ENCODE results near the gene PODNL1.

The PODNL1 gene

GRCh38 chr19:13952154-13952930 is 14.1 kb upstream of the PODNL1 start, which contains the start of gene DCAF15:
DCAF15 (plus strand) TSS chr19:13952509; CDS start chr19:13952513, 4 bp downstream.
- TF ChIP-seq TAF1 (IDR thresholded peaks at IDR 0.05; ENCODE audit: borderline replicate concordance, low read depth, low read length) (peak; percentile 92), POLR2AphosphoS5 (IDR thresholded peaks at IDR 0.05; ENCODE audit: low read depth, low read length) (0 out of 2 replicates have a peak, but pooled peaks have one; percentile 24), POLR2A (IDR thresholded peaks at IDR 0.05; ENCODE audit: low read depth, low read length) (peak; percentile 73; the same call in 1 of the 2 replicates)
- DNase-seq (ENCODE audit: insufficient read length) (peak; percentile 100), FAIRE-seq (peak; percentile 100)

- FAIRE-seq (no peak), DNase-seq (ENCODE audit: insufficient read length) (no peak)
- TF ChIP-seq POLR2A (IDR thresholded peaks at IDR 0.05; ENCODE audit: low read depth, low read length) (no peak), POLR2AphosphoS5 (IDR thresholded peaks at IDR 0.05; ENCODE audit: low read depth, low read length) (no peak), TAF1 (IDR thresholded peaks at IDR 0.05; ENCODE audit: borderline replicate concordance, low read depth, low read length) (no peak)
Observed at GRCh38 chr19:13951799-13952153, 13.6 kb upstream of the PODNL1 start.

GRCh38 chr19:13951043-13951442 is 12.8 kb upstream of the PODNL1 start:
- DNase-seq (ENCODE audit: insufficient read length) (no peak), FAIRE-seq (no peak)
- TF ChIP-seq POLR2AphosphoS5 (IDR thresholded peaks at IDR 0.05; ENCODE audit: low read depth, low read length) = no peak
- no peak for TF ChIP-seq POLR2A (IDR thresholded peaks at IDR 0.05; ENCODE audit: low read depth, low read length)
- no peak for TF ChIP-seq TAF1 (IDR thresholded peaks at IDR 0.05; ENCODE audit: borderline replicate concordance, low read depth, low read length)

GRCh38 chr19:13946414-13946813 is 8.2 kb upstream of the PODNL1 start:
- no peak for FAIRE-seq
- DNase-seq (ENCODE audit: insufficient read length) = no peak
- TF ChIP-seq POLR2AphosphoS5 (IDR thresholded peaks at IDR 0.05; ENCODE audit: low read depth, low read length) (no peak), POLR2A (IDR thresholded peaks at IDR 0.05; ENCODE audit: low read depth, low read length) (no peak), TAF1 (IDR thresholded peaks at IDR 0.05; ENCODE audit: borderline replicate concordance, low read depth, low read length) (no peak)

GRCh38 chr19:13942023-13942684 is 3.9 kb upstream of the PODNL1 start:
- no peak for FAIRE-seq

GRCh38 chr19:13937479-13938300 is 527 bp downstream of the PODNL1 start:
- FAIRE-seq (no peak), DNase-seq (ENCODE audit: insufficient read length) (no peak)
- no peak for TF ChIP-seq POLR2A (IDR thresholded peaks at IDR 0.05; ENCODE audit: low read depth, low read length)
- TF ChIP-seq TAF1 (IDR thresholded peaks at IDR 0.05; ENCODE audit: borderline replicate concordance, low read depth, low read length) = no peak
- TF ChIP-seq POLR2AphosphoS5 (IDR thresholded peaks at IDR 0.05; ENCODE audit: low read depth, low read length) = no peak

More at GRCh38 chr19:13942023-13942684, 3.9 kb upstream of the PODNL1 start:
- TF ChIP-seq TAF1 (IDR thresholded peaks at IDR 0.05; ENCODE audit: borderline replicate concordance, low read depth, low read length) (no peak), POLR2A (IDR thresholded peaks at IDR 0.05; ENCODE audit: low read depth, low read length) (no peak), POLR2AphosphoS5 (IDR thresholded peaks at IDR 0.05; ENCODE audit: low read depth, low read length) (no peak)
- DNase-seq (ENCODE audit: insufficient read length) = no peak

GRCh38 chr19:13935765-13936510 is 2.3 kb downstream of the PODNL1 start:
- TF ChIP-seq POLR2A (IDR thresholded peaks at IDR 0.05; ENCODE audit: low read depth, low read length) (no peak), POLR2AphosphoS5 (IDR thresholded peaks at IDR 0.05; ENCODE audit: low read depth, low read length) (no peak), TAF1 (IDR thresholded peaks at IDR 0.05; ENCODE audit: borderline replicate concordance, low read depth, low read length) (no peak)
- no peak for DNase-seq (ENCODE audit: insufficient read length)
- no peak for FAIRE-seq

- DNase-seq (ENCODE audit: insufficient read length) (no peak), FAIRE-seq (no peak)
Observed at GRCh38 chr19:13934785-13935109, 3.5 kb downstream of the PODNL1 start.

GRCh38 chr19:13932911-13933393 is 5.3 kb downstream of the PODNL1 start:
- TF ChIP-seq POLR2AphosphoS5 (IDR thresholded peaks at IDR 0.05; ENCODE audit: low read depth, low read length) = no peak
- TF ChIP-seq POLR2A (IDR thresholded peaks at IDR 0.05; ENCODE audit: low read depth, low read length) = no peak
- no peak for TF ChIP-seq TAF1 (IDR thresholded peaks at IDR 0.05; ENCODE audit: borderline replicate concordance, low read depth, low read length)
- no peak for FAIRE-seq
- no peak for DNase-seq (ENCODE audit: insufficient read length)

More at GRCh38 chr19:13934785-13935109, 3.5 kb downstream of the PODNL1 start:
- TF ChIP-seq TAF1 (IDR thresholded peaks at IDR 0.05; ENCODE audit: borderline replicate concordance, low read depth, low read length) (no peak), POLR2AphosphoS5 (IDR thresholded peaks at IDR 0.05; ENCODE audit: low read depth, low read length) (no peak), POLR2A (IDR thresholded peaks at IDR 0.05; ENCODE audit: low read depth, low read length) (no peak)

- no peak for FAIRE-seq
- TF ChIP-seq POLR2A (IDR thresholded peaks at IDR 0.05; ENCODE audit: low read depth, low read length) = no peak
- TF ChIP-seq POLR2AphosphoS5 (IDR thresholded peaks at IDR 0.05; ENCODE audit: low read depth, low read length) = no peak
- no peak for TF ChIP-seq TAF1 (IDR thresholded peaks at IDR 0.05; ENCODE audit: borderline replicate concordance, low read depth, low read length)
- no peak for DNase-seq (ENCODE audit: insufficient read length)
Observed at GRCh38 chr19:13932149-13932637, 6.0 kb downstream of the PODNL1 start.
